IMR-90 (cell line): ENCODE data around the gene OR2V2. TPM values are rescaled to one million over a fixed set of nuclear protein-coding genes. Genes with fewer than 3 reads are reported as not detected.

ENCODE experiments used
- ATAC-seq: fragments of 200-7000 bp; cut with Tn5 transposase; 2 replicates; pipeline ENCODE4 v1.9.1; 2020; ENCODE audit warnings: low read depth, mild to moderate bottlenecking, moderate library complexity
- BruUV-seq: library from RNA; stranded (reverse); fragments of 400-500 nt; replicated peaks from 2 replicates; lab custom pipeline; 2021; lab: Mats Ljungman, UMichigan
- CTCF ChIA-PET: fragments of 300-600 bp; formaldehyde crosslinking; extraction: SDS; loops from one replicate; lab custom pipeline; 2021; ENCODE audit warnings: antibody characterized with exemption; lab: Yijun Ruan, JAX
- POLR2A ChIA-PET: fragments of 300-600 bp; sonication (Branson Sonifier 250); formaldehyde crosslinking; loops from one replicate; lab custom pipeline; 2022; ENCODE audit warnings: antibody characterized with exemption; ENCODE audit not compliant: unreplicated experiment; lab: Charles Lee
- DNase-seq: peaks from one replicate; pipeline ENCODE4 v3.0.0; 2013
- H2AFZ ChIP-seq: replicated peaks from 2 replicates; pipeline ENCODE3; 2013; ENCODE audit warnings: low read length, mild to moderate bottlenecking; ENCODE audit not compliant: poor library complexity
- H2AK5ac ChIP-seq: 2 replicates; pipeline ENCODE4 v1.6.1; 2013; ENCODE audit warnings: low read depth, low read length, inconsistent platforms
- H2AK9ac ChIP-seq: replicated peaks from 2 replicates; pipeline ENCODE3; 2013; ENCODE audit warnings: mild to moderate bottlenecking, low read depth, low read length, moderate library complexity; ENCODE audit not compliant: poor library complexity
- H2BK120ac ChIP-seq: 2 replicates; pipeline ENCODE4 v1.6.1; 2013; ENCODE audit warnings: low read depth, low read length, inconsistent platforms
- H2BK15ac ChIP-seq: 3 replicates; pipeline ENCODE4 v1.6.1; 2013; ENCODE audit warnings: low read depth, low read length, inconsistent platforms
- H2BK20ac ChIP-seq: 2 replicates; pipeline ENCODE4 v1.6.1; 2013; ENCODE audit warnings: low read depth, mild to moderate bottlenecking, inconsistent platforms, low read length, moderate library complexity
- H2BK5ac ChIP-seq: 2 replicates; pipeline ENCODE4 v1.6.1; 2013; ENCODE audit warnings: mild to moderate bottlenecking, low read depth, low read length, inconsistent platforms; ENCODE audit not compliant: poor library complexity, severe bottlenecking
- H3K14ac ChIP-seq: replicated peaks from 2 replicates; pipeline ENCODE4 v1.6.1; 2013; ENCODE audit warnings: low read depth, low read length, inconsistent platforms
- H3K18ac ChIP-seq: 2 replicates; pipeline ENCODE4 v1.6.1; 2013; ENCODE audit warnings: low read depth, low read length, control low read depth
- H3K23ac ChIP-seq: 2 replicates; pipeline ENCODE4 v1.6.1; 2013; ENCODE audit warnings: low read depth, low read length, inconsistent platforms
- H3K27ac ChIP-seq: 2 replicates; pipeline ENCODE4 v1.5.1; 2013; ENCODE audit warnings: mild to moderate bottlenecking, control low read depth, low read length; ENCODE audit not compliant: insufficient read depth
- H3K27me3 ChIP-seq: 2 replicates; pipeline ENCODE4 v1.6.1; 2013; ENCODE audit warnings: low read length; ENCODE audit not compliant: control insufficient read depth, insufficient read depth
- H3K36me3 ChIP-seq: 2 replicates; pipeline ENCODE4 v1.6.1; 2013; ENCODE audit warnings: low read length, mixed read lengths; ENCODE audit not compliant: control insufficient read depth, insufficient read depth
- H3K4ac ChIP-seq: 2 replicates; pipeline ENCODE4 v1.6.1; 2013; ENCODE audit warnings: low read depth, low read length, inconsistent platforms
- H3K4me1 ChIP-seq: 2 replicates; pipeline ENCODE4 v1.6.1; 2013; ENCODE audit warnings: low read length, mixed read lengths; ENCODE audit not compliant: control insufficient read depth, insufficient read depth
- H3K4me2 ChIP-seq: 2 replicates; pipeline ENCODE4 v1.6.1; 2013; ENCODE audit warnings: low read depth, mild to moderate bottlenecking, control low read depth, low read length, moderate library complexity
- H3K4me3 ChIP-seq: 2 replicates; pipeline ENCODE4 v1.5.1; 2013; ENCODE audit warnings: low read depth, mild to moderate bottlenecking, control low read depth, low read length, moderate library complexity; ENCODE audit not compliant: insufficient read depth
- H3K56ac ChIP-seq: 2 replicates; pipeline ENCODE4 v1.6.1; 2013; ENCODE audit warnings: low read length, inconsistent platforms; ENCODE audit not compliant: insufficient read depth; ENCODE audit errors: extremely low read depth
- H3K79me1 ChIP-seq, 2 experiments: 2 replicates each; pipeline ENCODE4 v1.6.1; 2013; ENCODE audit warnings: low read length in 2 of 2, inconsistent platforms in 1 of 2, low read depth in 1 of 2
- H3K9ac ChIP-seq: 2 replicates; pipeline ENCODE4 v1.6.1; 2013; ENCODE audit warnings: low read depth, low read length, control low read depth
- H3K9me1 ChIP-seq: 2 replicates; pipeline ENCODE4 v1.6.1; 2013; ENCODE audit warnings: low read length, inconsistent platforms; ENCODE audit not compliant: insufficient read depth
- H3K9me3 ChIP-seq: 2 replicates; pipeline ENCODE4 v1.6.1; 2013; ENCODE audit warnings: low read length; ENCODE audit not compliant: control insufficient read depth, insufficient read depth
- H4K20me1 ChIP-seq: 2 replicates; pipeline ENCODE4 v1.6.1; 2013; ENCODE audit warnings: low read length, inconsistent platforms; ENCODE audit not compliant: insufficient read depth
- H4K5ac ChIP-seq: 2 replicates; pipeline ENCODE4 v1.6.1; 2013; ENCODE audit warnings: mild to moderate bottlenecking, low read depth, low read length, control low read depth
- H4K8ac ChIP-seq, 2 experiments: 2 replicates each; pipeline ENCODE4 v1.6.1; 2013; ENCODE audit warnings: low read depth in 2 of 2, low read length in 2 of 2, control low read depth in 1 of 2, inconsistent platforms in 1 of 2
- H4K91ac ChIP-seq: 2 replicates; pipeline ENCODE4 v1.6.1; 2013; ENCODE audit warnings: low read depth, low read length, inconsistent platforms; ENCODE audit not compliant: insufficient read depth
- BHLHE40 ChIP-seq: fragments of 150-350 bp; IDR thresholded peaks from 2 replicates; pipeline ENCODE4 v1.6.1; 2016; ENCODE audit warnings: mild to moderate bottlenecking, low read depth, low read length
- CEBPB ChIP-seq: IDR thresholded peaks from 2 replicates; pipeline ENCODE4 v1.6.1; 2012; ENCODE audit warnings: low read depth, low read length, improper control_type of control experiment
- MAZ ChIP-seq: IDR thresholded peaks from 2 replicates; pipeline ENCODE4 v1.6.1; 2012; ENCODE audit warnings: low read depth, mild to moderate bottlenecking, low read length, improper control_type of control experiment, moderate library complexity, borderline replicate concordance
- POLR2A ChIP-seq: IDR thresholded peaks from 2 replicates; pipeline ENCODE4 v1.6.1; 2012; ENCODE audit warnings: mild to moderate bottlenecking, low read depth, low read length
- RAD21 ChIP-seq: IDR thresholded peaks from 2 replicates; pipeline ENCODE4 v1.6.1; 2012; ENCODE audit warnings: low read length, improper control_type of control experiment
- RCOR1 ChIP-seq: IDR thresholded peaks from 2 replicates; pipeline ENCODE4 v1.6.1; 2012; ENCODE audit warnings: mild to moderate bottlenecking, low read length, improper control_type of control experiment; ENCODE audit not compliant: insufficient replicate concordance
- SMC3 ChIP-seq: fragments of 150-350 bp; IDR thresholded peaks from 2 replicates; pipeline ENCODE4 v1.6.1; 2016; ENCODE audit warnings: low read depth, mild to moderate bottlenecking, antibody characterized with exemption, low read length, moderate library complexity
- WGBS, 2 experiments: methylation state at CpG; one replicate each; pipeline versions ENCODE4 v1.1.5 to v1.1.7; 2013; ENCODE audit warnings: missing lambda C conversion rate in 2 of 2; ENCODE audit not compliant: insufficient read length in 1 of 2; ENCODE audit errors: extremely low coverage in 2 of 2; 5-methylcytosine and 5-hydroxymethylcytosine counted together
- dilution Hi-C: fragments of 300-500 bp; cut with HindIII; formaldehyde crosslinking; loops from one replicate; pipeline ENCODE4 v1.14.3; 2018; ENCODE audit warnings: low sequenced_read_pairs; ENCODE audit not compliant: unreplicated experiment
- in situ Hi-C: fragments of 300-500 bp; cut with MboI; formaldehyde crosslinking; loops from 3 replicates; pipeline ENCODE4 v1.14.3; 2019; ENCODE audit warnings: low sequenced_read_pairs, inconsistent platforms, mixed read lengths
- intact Hi-C: fragments of 100-400 bp; cut with micrococcal nuclease; formaldehyde crosslinking; loops from 2 replicates; pipeline ENCODE4 v1.10.0; 2022
- polyA plus RNA-seq, 3 experiments: library from polyadenylated mRNA; depleted of rRNA; stranded (reverse); fragments of >200 nt; gene quantifications; 2 replicates each; pipeline ENCODE4 v1.2.3, GENCODE V29; 2012; ENCODE audit warnings: low replicate concordance in 1 of 3
- total RNA-seq: library from RNA; depleted of rRNA; stranded (reverse); fragments of >200 nt; gene quantifications from 2 replicates; pipeline ENCODE4 v1.2.3, GENCODE V29; 2012

The OR2V2 gene
- total and polyA plus RNA-seq, 2 of the 4 experiments (the other 2 are of a cell fraction), result not detected

DNA sequence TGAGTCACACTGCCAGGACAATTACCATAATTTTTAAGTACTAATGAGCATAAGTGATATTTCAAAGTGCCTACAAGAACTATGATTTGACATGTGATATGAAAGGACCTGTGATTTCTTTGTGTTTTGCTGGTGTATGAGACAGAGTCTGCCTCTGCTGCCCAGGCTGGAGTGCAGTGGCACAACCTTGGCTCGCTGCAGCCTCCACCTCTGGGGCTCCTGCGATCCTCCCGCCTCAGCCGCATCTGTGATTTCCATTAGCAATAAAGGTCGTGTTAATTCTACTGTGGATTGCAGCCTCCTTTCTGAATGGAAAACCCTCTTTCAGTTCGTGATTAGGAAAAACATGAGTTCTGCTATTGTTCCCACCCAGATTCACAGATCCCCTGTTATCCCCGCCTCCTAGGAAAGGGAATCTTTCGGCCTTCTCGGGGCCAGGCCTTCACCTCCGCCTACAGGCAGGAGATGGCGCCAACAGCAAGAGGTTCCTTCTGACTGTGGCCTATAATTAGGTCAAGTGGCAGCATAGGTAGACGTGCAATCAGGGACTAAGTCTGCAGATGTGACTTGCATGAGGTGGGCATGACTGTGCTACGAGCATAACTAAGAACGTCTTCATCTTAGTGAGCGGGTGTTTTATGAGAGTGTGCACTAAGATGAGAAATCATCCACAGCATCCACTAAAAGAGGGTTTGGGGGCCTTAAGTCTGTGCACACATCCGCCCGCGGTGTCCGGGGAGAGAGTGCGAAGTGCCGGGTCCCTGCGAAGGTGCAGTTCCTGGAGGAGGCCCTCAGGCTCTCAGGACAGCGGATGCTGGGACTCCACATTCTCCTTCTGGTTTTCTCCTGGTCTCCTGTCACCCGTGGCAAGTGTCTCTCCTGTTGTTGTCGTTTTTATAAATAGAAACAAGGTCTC lies 34.5 kb downstream of the OR2V2 start (continued):
- no peak for TF ChIP-seq MAZ
- no peak for TF ChIP-seq CEBPB

DNA sequence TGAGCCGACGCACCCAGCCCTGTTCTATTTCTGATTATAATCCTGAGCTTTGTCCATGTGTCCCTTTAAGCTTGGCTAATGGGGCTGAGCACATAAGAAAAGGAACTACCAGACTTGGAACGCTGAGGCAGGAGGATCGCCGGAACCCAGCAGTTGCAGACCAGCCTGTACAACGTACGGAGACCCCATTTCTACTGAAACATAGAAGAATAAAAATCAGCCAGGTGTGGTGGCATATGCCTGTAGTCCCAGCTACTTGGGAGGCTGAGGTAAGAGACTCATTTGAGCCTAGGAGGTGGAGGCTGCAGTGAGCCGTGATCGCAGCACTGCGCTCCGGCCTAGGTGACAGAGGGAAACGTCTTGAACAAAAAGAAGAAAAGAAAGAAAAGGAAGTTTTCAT lies 35.3 kb downstream of the OR2V2 start:
- no peak overlapping the region for H3K27ac ChIP-seq
- no peak overlapping the region for H3K14ac ChIP-seq
- no peak overlapping the region for H3K56ac ChIP-seq
- no peak overlapping the region for H2AK9ac ChIP-seq
- peaks cover 2% of the 10 kb centered on the region for H4K20me1 ChIP-seq
- H2AK5ac ChIP-seq, result no peak overlapping the region
- dilution Hi-C loops (no loop called here), intact Hi-C loops (loop anchor here (2.0 kb wide), 1 partner anchor 398 kb away; no protein-coding TSS in a partner anchor), in situ Hi-C loops (loop anchor here (10.0 kb wide), 1 partner anchor 378 kb away; the partner anchor contains the start of gene MGAT1)
- H3K9ac ChIP-seq, result no peak overlapping the region
- DNase-seq, result no peak
- H2BK15ac ChIP-seq, result no peak overlapping the region
- H3K4me1 ChIP-seq, result no peaks in the 10 kb centered on the region
- ChIA-PET CTCF (no interaction called here), POLR2A (no interaction called here)
- no peaks in the 10 kb centered on the region for H3K27me3 ChIP-seq
- no peak overlapping the region for H4K91ac ChIP-seq
- H3K9me1 ChIP-seq, result peaks cover under 1% of the 10 kb centered on the region; the same call in 1 of the 2 replicates
- H2AFZ ChIP-seq, result no peak overlapping the region
- no peak overlapping the region for H3K4me3 ChIP-seq
- no peak overlapping the region for H3K23ac ChIP-seq
- H3K4me2 ChIP-seq, result no peak overlapping the region
- TF ChIP-seq BHLHE40 (no peak), RCOR1 (no peak), RAD21 (no peak), SMC3 (no peak), POLR2A (no peak)
- no peaks in the 10 kb centered on the region for H3K79me1 ChIP-seq
- H3K18ac ChIP-seq, result no peak overlapping the region
- H3K9me3 ChIP-seq, result no peaks in the 10 kb centered on the region
- no peak overlapping the region for H4K8ac ChIP-seq
- H4K5ac ChIP-seq, result no peak overlapping the region
- no peak overlapping the region for H2BK5ac ChIP-seq
- WGBS, 2 experiments, result no CpG with 5 or more reads among the region's 12 CpGs
- H3K4ac ChIP-seq, result no peak overlapping the region
- no peaks in the 10 kb centered on the region for H3K36me3 ChIP-seq
- no peak overlapping the region for H2BK120ac ChIP-seq
- no peak for ATAC-seq
- BruUV-seq, result no TSS peak
- no peak overlapping the region for H2BK20ac ChIP-seq
